GM10266 (cell line): Measurements from ENCODE around the gene PRRT4.

Experiments
- DNase-seq: peaks from one replicate; pipeline ENCODE4 v3.0.0; 2012; ENCODE audit errors: extremely low spot score
- TF ChIP-seq, protein P1 (sequence below): IDR thresholded peaks from 2 replicates; pipeline ENCODE4 v1.5.1; 2012; ENCODE audit warnings: mild to moderate bottlenecking, low read depth; ENCODE audit not compliant: control insufficient read depth, insufficient read depth; ENCODE audit errors: missing control alignments

Gene PRRT4

DNA sequence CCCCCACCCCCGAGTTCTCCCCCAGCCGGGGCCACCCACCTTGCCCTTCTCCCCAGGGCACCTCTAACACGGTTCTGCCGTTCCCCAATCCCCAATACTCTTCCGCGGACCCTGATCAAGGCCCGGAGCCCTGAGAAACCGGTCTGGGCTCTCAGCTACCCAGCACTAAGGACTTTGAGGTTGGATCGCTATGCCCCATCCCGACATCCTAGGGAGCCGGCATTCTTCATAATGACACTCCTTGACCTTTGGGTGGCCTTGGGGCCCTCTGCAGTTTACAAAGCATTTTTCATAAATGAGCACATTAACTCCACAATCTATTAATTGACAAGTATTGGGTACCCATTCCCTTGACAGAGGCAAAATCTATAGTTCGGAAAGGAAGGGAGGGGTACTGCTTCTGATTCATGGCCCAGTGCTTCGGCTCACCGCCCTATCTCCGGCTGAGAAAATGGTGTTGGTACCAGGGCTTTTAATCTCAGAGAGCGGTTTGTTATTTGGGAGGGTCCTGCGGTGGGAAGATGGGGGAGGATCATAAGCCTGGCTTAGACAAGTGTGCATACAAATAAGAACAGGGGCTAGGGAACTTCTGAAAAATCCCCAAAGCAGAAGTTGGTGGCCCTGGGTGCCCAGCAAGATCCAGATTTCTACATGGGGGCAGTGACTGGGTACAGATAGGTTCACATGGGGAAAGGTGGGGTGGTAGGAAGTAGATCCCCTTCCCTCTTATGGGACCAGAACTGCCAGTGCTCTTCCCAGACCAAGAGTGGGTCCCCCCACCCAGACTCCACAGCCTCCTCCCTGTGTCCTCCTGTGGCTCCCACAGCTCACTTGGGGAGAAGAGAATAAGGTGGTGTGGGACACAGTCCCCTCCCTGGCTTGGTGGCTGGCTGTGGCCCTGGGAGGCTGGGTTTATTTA, 45.1 kb upstream of the PRRT4 start:
- peak; percentile 45 for DNase-seq
- TF ChIP-seq, protein P1, sequence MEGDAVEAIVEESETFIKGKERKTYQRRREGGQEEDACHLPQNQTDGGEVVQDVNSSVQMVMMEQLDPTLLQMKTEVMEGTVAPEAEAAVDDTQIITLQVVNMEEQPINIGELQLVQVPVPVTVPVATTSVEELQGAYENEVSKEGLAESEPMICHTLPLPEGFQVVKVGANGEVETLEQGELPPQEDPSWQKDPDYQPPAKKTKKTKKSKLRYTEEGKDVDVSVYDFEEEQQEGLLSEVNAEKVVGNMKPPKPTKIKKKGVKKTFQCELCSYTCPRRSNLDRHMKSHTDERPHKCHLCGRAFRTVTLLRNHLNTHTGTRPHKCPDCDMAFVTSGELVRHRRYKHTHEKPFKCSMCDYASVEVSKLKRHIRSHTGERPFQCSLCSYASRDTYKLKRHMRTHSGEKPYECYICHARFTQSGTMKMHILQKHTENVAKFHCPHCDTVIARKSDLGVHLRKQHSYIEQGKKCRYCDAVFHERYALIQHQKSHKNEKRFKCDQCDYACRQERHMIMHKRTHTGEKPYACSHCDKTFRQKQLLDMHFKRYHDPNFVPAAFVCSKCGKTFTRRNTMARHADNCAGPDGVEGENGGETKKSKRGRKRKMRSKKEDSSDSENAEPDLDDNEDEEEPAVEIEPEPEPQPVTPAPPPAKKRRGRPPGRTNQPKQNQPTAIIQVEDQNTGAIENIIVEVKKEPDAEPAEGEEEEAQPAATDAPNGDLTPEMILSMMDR = no peak

DNA sequence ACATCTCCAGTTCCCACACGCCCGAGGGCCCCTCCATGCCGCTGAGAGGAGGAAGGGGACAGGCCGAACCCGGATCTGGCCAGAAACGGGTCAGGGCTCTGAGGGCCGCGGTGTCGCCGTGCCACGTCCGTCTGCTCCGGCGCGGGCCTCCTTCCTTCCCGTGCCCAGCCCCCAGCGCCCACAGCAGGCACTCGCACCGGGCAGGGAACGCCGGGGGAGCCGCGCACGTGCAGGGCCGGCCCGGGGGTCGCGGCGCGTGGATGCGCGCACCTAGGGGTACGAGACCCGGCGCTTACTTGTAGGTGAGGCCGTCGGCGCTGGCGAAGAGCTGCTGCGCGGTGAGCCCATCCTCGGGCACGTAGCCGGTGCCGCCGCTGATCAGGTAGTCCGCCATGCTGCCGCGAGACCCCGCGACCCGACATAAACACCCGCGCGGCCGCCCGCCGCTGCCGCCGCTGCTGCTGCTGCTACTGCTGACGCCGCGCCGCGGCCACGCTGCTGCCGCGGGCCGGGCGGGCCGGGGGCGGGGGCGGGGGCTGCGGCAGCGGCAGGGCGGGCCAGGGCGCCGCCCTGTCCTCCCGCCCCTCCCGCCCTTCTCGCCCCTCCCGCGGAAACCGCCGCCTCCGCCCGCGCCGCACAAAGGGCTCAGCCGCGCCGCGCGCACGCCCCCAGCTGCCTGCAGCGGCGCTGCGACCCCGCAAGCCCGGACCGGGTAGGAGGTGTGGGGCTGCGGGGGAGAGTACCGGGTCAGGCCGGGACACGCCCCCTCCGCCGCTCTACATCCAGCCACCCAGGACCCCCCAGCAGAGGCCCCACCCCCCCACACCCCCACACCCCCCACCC, 44.2 kb upstream of the PRRT4 start:
- peak; percentile 92 for DNase-seq
- TF ChIP-seq, protein P1 = peak; percentile 33

DNA sequence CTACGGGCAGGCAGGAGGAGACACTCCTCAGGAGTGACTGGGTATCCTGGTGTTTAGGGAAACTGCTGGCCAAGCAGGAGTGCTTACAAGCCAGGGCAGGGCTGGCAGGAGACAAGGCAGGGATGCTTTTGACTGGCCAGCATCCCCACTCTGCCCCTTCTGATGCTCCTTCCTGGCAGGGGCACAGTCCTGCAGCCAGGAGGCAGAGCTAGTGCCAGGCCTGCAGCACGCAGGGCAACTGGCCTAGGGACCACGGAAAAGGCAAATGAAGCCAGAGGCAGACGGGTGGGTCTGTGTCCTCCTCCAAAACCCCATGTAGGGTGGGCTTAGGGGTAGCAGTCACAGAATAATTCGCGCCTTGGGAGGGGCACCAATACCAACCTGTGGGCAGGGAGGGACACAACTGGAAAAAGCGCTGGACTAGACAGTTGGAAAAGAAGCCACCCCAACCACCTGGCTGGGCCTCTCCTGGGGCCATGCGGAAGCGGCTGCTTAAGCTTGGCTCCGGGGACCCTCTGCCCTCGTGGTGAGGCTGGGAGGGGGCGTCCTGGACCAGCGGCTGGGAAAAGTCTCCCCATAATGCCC, 43.5 kb upstream of the PRRT4 start:
- no peak for DNase-seq
- TF ChIP-seq, protein P1 = peak; percentile 22

DNA sequence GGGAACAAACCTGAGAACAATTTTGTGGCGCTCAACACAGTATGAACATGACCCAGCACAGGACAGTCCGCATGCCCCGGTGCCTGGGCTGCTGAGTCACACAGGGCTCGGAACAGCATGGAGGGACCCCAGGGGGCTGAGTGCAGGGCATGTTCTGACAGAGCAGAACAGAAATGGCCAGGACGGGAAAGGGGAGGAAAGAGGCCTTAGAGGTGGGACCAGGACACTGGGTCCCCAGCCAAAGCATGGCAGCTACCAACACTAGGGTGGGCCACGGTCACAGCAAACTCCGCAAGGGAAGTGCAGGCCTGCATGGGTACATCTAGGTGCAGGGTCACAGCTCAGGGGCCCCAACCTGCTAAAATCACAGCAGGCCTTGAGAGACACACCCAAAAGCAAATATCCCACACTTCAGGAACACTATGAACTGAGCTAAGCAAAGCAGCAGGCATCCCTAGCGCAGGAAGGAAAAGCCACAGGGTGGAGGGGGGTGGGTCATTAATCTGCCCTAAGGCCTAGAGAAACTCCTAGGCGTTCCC, 42.7 kb upstream of the PRRT4 start:
- TF ChIP-seq, protein P1 = no peak
- no peak for DNase-seq

DNA sequence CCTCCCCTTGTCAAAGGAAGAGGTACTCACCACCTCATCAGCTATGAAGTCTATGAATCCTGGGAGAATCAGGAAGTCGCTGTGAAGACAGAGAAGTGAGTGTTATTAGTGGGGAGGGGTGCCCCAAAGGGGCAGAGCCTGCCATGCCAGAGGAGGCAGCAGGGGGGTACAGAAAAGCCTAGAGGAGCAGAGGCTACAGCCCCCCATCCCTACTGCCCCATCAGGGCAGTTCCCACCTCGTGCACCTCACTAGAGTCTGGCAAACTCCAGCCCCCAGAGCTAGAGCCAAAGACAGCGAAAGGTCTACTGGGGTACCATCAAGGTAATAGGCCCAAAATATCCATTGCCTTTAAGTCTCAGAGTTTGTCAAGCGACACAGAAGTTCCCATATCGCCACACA, 42.2 kb upstream of the PRRT4 start:
- TF ChIP-seq, protein P1 = no peak
- DNase-seq = no peak

DNA sequence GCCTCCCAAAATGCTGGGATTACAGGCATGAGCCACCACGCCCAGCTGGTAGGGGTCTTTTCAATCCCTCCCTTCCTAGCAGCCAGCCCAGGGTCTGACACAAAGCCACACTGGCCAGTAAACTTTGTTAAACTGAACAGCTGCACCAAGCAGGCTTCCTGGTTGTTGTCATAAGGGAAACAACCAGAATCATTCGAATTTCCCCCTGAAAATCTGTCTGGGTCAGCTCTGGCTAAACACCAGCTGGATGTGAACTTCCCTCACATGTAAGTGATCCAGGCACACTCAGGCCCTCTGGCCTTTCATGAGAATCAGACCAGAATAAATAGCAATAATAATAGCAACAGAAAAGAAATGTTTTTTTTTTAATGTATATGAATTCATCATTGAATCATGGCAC, 40.9 kb upstream of the PRRT4 start:
- TF ChIP-seq, protein P1 = no peak
- DNase-seq = no peak
